GM21447 (cell line): ENCODE data around the gene THPO.
A peak's percentile ranks its signal among the peaks of the same experiment; 100 is the strongest.
"Not testable (repeated sequence)": the region's sequence is repeated elsewhere in the genome, so short reads cannot be mapped to it uniquely, and the experiment has no call there.

ENCODE experiments used
- ATAC-seq: cut with Tn5 transposase; IDR thresholded peaks from one replicate; pipeline ENCODE4 v1.9.1; 2021; ENCODE audit not compliant: unreplicated experiment

The THPO gene

DNA sequence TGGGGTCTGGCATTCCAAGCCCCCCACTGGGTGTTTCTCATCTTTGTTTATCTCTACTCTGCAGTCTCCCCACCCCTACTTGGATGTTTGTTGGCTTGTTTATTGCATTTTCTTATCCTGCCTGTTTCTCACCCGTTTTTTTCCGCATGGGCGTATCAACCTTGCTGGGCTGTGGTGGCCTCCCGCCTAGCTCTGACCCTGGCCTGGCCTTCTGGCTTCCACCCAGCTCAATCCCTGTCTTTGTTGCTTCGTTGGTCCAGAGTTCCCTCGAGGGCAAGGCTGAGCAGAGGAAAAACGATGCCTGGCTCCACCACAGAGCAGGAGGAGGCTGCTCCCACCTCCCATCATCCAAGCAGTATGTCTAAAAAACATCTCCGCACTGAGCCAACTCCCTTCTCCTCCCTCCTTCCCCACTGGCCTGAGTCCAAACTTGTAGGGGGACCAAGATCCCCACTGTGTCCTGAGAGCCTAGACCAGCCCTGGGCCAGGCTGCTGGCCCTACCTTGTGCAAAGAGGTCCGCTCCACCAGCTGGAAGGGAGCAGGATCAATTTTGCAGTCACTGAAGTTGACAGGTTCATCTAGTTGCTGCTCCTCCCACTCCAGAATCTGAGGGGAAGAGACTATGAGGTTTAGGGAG is 26.4 kb downstream of the THPO start:
- no peak for ATAC-seq

DNA sequence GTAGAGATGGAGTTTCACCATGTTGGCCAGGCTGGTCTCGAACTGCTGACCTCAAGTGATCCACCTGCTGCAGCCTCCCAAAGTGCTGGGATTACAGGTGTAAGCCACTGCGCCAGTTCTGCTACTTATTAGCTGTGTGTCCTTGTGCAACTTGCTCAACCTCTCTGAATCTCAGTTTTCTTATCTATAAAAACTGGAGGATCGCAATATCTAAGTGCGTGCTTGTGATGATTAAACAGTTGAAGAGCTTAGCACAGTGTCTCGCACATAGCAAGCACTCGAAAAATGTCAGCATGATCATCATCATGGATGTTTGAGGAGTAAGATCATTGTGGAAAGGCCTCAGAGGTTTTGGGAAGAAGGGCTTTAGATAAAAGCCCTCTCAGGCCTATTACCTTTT is 27.4 kb downstream of the THPO start:
- no peak for ATAC-seq

DNA sequence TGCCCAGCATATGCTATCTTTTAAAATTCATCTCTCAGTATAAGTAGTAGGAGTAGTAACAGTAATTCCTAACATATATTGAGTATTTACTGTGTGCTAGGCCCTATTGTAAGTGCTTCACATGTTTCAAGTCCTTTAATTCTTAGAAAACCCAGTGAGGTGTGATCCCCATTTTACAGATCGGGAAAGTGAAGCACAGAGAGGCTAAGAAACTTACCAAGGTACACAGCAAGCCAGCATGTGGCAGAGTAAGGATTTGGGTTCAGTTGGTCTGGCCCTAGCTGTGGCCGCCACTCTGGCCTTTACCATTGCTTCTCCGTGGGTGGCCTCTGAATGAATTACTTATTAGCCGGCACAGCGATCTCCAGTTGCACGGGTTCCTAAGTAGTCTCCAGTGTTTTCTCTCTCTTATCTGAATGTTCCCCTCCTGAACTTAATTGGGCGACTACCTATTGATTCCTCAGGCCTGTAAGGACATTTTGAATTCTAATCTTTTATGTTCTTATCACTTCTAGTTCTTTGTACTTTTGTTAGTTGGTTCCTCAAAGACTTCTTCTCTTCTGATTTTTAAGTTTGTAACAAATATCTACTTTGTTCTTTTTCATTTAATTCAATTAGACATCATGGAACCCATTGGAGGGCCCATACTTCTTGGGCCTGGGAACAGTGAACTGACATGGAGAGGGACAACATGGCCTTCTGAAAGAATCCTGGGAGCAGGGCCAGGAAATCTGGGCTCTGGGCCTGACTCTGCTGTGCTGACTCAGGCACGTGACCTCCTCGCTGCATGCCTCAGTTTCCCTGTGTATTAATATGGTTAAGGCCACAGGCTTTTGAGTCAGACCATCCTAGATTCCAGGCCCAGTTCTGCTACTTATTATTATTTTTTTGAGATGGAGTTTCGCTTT is 28.2 kb downstream of the THPO start:
- ATAC-seq, result no peak

DNA sequence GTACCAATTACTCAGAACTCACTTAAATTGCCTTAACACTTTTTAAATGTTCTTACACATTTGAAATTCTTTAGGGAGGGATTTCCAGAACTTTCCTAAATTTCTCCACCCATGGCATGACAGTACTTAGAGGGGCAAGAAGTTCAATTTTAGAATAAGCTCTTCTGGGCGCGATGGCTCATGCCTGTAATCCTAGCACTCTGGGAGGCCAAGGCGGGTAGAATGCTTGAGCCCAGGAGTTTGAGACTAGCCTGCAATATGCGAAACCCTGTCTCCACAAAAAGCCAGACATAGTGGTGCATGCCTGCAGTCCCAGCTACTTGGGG is 30.0 kb downstream of the THPO start:
- ATAC-seq, result no peak

GRCh38 chr3:184347321-184348056 is 30.5 kb downstream of the THPO start:
- ATAC-seq, result no peak

GRCh38 chr3:184346480-184347190 is 31.4 kb downstream of the THPO start:
- no peak for ATAC-seq

- ATAC-seq, result peak; percentile 66
Measured at GRCh38 chr3:184345317-184346144, 32.5 kb downstream of the THPO start.

GRCh38 chr3:184344579-184345316 is 33.3 kb downstream of the THPO start:
- ATAC-seq, result no peak

- ATAC-seq, result no peak
Measured at GRCh38 chr3:184343200-184343876, 34.7 kb downstream of the THPO start.

DNA sequence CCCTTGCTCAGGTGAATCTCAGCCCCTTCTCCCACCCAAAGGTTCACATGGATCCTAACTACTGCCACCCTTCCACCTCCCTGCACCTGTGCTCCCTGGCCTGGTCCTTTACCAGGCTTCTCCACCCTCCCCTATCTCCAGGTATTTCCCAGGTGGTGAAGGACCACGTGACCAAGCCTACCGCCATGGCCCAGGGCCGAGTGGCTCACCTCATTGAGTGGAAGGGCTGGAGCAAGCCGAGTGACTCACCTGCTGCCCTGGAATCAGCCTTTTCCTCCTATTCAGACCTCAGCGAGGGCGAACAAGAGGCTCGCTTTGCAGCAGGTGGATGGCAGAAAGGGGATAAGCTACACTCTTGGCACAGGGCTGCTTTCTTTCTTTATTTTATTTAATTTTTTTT is 36.1 kb downstream of the THPO start:
- no peak for ATAC-seq

GRCh38 chr3:184339451-184340135 is 38.4 kb downstream of the THPO start:
- not testable (repeated sequence) for ATAC-seq

- ATAC-seq, result no peak
Measured at GRCh38 chr3:184339001-184339400, 39.0 kb downstream of the THPO start.

DNA sequence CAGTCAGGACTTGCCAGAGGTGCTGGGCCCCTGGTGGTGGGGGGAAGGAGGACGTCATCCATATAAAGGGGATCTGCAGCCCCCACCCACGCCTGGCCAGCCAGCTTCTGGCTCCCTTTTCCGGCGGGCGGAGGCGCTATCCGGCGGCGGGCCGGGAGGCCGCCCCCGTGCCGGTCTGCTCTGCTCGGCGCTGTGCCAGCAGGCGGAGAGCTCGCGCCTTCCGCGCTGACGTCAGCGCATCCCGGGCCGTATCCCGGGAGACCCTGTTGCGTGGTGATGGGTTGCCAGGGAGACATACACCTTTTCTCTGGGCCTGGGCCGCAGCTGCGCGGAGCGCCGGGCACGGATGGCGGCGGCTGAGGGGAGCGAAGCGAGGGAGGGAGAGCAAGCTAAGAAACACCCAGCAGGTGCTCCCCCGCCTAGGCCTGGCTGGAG is 39.5 kb downstream of the THPO start:
- ATAC-seq, result no peak

DNA sequence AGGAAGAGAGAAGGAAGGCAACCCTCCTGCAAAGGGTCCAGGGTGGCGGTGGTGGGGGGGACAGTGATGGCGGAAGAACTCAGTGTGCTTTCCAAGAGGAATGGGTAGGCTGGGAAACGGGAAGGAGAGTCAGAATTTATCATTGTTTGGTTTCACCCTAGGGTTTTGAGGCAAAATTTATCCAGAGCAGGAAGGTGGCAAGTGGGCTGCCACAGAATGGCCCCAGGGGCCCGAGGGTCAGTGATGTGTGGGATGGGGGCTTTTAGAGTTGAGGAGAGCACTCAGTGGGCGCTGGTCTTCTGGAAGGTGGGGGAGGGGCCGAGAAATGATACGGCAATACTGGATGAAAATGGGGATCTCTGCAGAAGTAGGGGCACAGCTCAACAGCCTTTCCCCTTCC is 40.0 kb downstream of the THPO start:
- no peak for ATAC-seq

- ATAC-seq, result no peak
Measured at GRCh38 chr3:184337399-184337714, 40.6 kb downstream of the THPO start, which contains the start of gene FAM131A. TSS of gene FAM131A (plus strand) at chr3:184337600. CDS start at chr3:184337631, 31 bp downstream.

DNA sequence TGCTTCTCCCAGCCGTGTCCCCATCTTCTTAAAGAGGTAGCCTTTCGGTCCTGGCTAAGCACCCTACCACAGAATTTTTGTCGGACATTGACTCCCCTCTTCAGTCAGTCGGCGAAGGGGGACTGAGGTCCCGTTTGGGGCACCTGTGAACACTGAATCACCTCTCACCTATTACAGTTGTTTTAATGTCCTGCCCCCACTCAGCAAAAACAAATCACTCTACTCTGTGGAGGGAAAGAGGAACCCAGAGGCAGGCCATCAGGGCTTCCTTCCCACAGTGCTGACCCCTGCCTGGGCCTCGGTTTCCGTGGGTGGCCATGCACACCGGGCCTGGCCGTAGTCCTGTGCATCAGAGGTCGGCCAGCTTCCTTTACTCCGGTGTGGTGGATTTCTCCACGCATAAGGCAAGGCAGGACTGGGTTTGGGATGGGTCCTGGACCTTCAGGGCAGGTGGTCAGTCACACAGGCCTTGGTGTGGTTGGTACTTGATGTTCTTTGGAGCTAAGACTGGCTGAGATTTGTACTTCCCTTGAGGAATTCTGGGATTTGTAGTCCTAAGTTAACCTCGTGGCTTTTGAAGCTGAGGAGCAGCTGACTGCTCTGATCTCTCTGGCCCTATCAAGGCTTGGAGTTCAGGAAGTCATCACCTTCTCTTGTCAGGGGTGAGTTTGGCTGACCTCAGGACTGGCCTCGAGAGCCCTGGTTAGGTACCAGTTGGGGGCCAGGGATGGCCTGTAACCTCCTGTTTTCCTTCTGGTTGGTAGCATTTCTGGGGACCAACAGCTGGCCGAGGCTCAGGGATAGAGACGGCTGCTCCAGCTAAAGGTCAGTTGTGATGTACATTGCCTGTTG is 41.2 kb downstream of the THPO start:
- no peak for ATAC-seq

GRCh38 chr3:184335661-184336546 is 42.1 kb downstream of the THPO start:
- peak; percentile 83 for ATAC-seq
